Measurements from ENCODE around the gene MFGE8.

GRCh38 chr15:88866295-88866881 is 46.8 kb downstream of the MFGE8 start:
- TF ChIP-seq POLR2AphosphoS5 (IDR thresholded peaks at IDR 0.05), result no peak
- no peak for TF ChIP-seq CTCF (IDR thresholded peaks at IDR 0.05)

Measured in transverse colon (tissue), 4 donors.